ENCODE results near the gene TSHR.

Gene TSHR

DNA sequence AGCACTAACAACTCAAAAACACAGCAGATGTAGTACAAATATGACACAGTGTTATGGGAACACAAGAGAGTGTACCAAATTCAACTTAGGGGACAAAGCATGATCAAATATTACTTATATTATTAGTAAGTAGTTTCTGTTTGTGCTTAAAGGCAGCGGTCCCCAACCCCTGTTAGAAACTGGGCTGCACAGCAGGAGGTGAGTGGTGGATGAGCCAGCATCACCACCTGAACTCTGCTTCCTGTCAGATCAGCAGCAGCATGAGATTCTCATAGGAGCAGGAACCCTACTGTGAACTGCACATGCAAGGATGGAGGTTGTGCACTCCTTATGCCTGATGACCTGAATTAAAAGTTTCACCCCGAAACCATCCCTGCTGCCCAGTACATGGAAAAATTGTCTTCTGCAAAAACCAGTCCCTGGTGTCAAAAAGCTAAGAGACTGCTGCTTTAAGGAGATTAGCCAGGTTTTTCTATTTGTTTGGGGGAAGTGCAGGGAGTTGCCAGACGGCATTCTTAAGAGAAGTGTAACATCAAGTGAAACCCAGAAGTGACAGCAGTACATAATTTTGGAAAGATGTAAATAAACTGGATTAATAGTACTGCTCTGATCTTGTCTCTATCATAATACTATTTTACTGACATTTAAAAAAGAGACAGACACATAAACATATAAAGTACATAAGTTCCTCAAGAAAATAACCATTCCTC is 238.7 kb downstream of the TSHR start:
- no peak for DNase-seq

Measured in activated CD4-positive, alpha-beta T cell treated with anti-CD3 and anti-CD28 coated beads for 4 hours (primary cell).